Measurements from ENCODE around the gene DOCK1.

DNA sequence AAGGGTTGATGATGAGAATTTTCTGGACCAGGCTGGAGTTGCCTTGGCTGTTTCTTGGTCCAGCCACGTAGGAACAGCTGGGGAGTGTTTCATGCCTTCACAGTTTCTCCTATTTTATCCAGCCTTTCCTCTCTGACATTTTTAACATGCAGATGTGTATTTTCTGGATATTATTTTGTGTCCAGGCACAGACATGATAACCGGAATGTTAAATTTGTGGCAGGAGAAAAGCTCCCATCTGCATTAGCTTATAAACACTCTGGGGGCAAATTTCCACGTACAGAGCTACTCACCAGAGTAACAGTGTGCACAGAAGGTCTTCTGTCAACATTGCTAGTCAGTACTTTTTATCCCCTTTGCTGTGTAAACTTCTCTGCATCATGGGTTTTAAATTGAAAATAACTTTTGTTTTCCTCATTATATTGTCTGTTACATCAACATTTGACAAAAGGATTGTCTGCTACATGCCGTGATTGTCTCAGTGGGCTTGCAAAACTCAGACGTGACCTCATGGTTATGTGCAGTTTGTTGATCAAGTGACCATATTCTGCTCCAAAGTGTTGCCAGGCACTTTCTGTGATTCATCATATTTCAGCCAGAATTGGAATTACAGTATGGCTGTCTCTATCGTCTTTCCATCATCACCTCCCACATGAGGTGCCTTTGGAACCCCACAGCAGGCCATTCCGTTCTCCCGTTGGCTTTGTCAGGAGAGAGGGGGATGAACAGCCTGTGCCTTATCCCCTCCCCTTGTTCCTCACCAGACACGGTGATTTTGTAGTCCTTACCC lies 249.8 kb downstream of the DOCK1 start:
- TF ChIP-seq, protein P1, sequence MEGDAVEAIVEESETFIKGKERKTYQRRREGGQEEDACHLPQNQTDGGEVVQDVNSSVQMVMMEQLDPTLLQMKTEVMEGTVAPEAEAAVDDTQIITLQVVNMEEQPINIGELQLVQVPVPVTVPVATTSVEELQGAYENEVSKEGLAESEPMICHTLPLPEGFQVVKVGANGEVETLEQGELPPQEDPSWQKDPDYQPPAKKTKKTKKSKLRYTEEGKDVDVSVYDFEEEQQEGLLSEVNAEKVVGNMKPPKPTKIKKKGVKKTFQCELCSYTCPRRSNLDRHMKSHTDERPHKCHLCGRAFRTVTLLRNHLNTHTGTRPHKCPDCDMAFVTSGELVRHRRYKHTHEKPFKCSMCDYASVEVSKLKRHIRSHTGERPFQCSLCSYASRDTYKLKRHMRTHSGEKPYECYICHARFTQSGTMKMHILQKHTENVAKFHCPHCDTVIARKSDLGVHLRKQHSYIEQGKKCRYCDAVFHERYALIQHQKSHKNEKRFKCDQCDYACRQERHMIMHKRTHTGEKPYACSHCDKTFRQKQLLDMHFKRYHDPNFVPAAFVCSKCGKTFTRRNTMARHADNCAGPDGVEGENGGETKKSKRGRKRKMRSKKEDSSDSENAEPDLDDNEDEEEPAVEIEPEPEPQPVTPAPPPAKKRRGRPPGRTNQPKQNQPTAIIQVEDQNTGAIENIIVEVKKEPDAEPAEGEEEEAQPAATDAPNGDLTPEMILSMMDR (conservative IDR thresholded peaks at IDR 0.05 in 1 of 2, IDR thresholded peaks at IDR 0.05 in 1 of 2; ENCODE audit: low read depth in 1 of 2, low read length in 2 of 2), result no peak
- no peak for TF ChIP-seq EZH2 (IDR thresholded peaks at IDR 0.05; ENCODE audit: low read length, missing control alignments)

Data from fibroblast of lung (primary cell).